Measurements from ENCODE around the gene SLC37A4. TPM values are rescaled to one million over a fixed set of nuclear protein-coding genes. Genes with fewer than 3 reads are reported as not detected.

The SLC37A4 gene
- total and polyA plus RNA-seq, 2 of the 13 experiments (the other 11 are each of a cell fraction or from before 2014, with no cell fraction given), result 43.0 to 56.1 TPM

- TF ChIP-seq HNF1B (CRISPR knock-in tag; IDR thresholded peaks at IDR 0.05), result peak; percentile 98
- 0 out of 2 replicates have a peak, but pooled peaks have one; percentile 57 for TF ChIP-seq ZNF816 (CRISPR knock-in tag; IDR thresholded peaks at IDR 0.05; ENCODE audit: borderline replicate concordance)
- TF ChIP-seq ZNF496 (CRISPR knock-in tag; IDR thresholded peaks at IDR 0.05; ENCODE audit: insufficient replicate concordance), result no peak
- no peak for TF ChIP-seq ZNF101 (CRISPR knock-in tag; IDR thresholded peaks at IDR 0.05; ENCODE audit: borderline replicate concordance, low read depth)
- TF ChIP-seq ZFP82 (CRISPR knock-in tag; IDR thresholded peaks at IDR 0.05; ENCODE audit: borderline replicate concordance), result no peak
- no peak for TF ChIP-seq ZNF790 (CRISPR knock-in tag; IDR thresholded peaks at IDR 0.05; ENCODE audit: borderline replicate concordance)
- no peak for TF ChIP-seq CBX2 (IDR thresholded peaks at IDR 0.05; ENCODE audit: low read depth, low read length)
- no peak for TF ChIP-seq CBX2 (CRISPR knock-in tag; IDR thresholded peaks at IDR 0.05; ENCODE audit: low read depth)
- no peak for TF ChIP-seq NFE2L1 (CRISPR knock-in tag; IDR thresholded peaks at IDR 0.05; ENCODE audit: borderline replicate concordance)
- no peak for TF ChIP-seq RBM39 (IDR thresholded peaks at IDR 0.05; ENCODE audit: low read depth, low read length, poor library complexity, severe bottlenecking)
- no peak for TF ChIP-seq CREB3 (CRISPR knock-in tag; IDR thresholded peaks at IDR 0.05)
- TF ChIP-seq ZNF784 (CRISPR knock-in tag; IDR thresholded peaks at IDR 0.05; ENCODE audit: borderline replicate concordance), result peak; percentile 79; the same call in 1 of the 2 replicates
- TF ChIP-seq ZNF451 (CRISPR knock-in tag; IDR thresholded peaks at IDR 0.05), result 0 out of 2 replicates have a peak, but pooled peaks have one; percentile 15
- TF ChIP-seq ZSCAN5A (CRISPR knock-in tag; IDR thresholded peaks at IDR 0.05; ENCODE audit: borderline replicate concordance), result no peak
- no peak for TF ChIP-seq CBX5 (CRISPR knock-in tag; IDR thresholded peaks at IDR 0.05; ENCODE audit: borderline replicate concordance)
- TF ChIP-seq ZNF629 (CRISPR knock-in tag; conservative IDR thresholded peaks at IDR 0.05), result no peak
- no peak for TF ChIP-seq ZNF782 (CRISPR knock-in tag; IDR thresholded peaks at IDR 0.05; ENCODE audit: borderline replicate concordance)
- no peak for TF ChIP-seq ZBTB7A (CRISPR knock-in tag; IDR thresholded peaks at IDR 0.05)
- TF ChIP-seq KMT2A (CRISPR knock-in tag; IDR thresholded peaks at IDR 0.05), result peak; percentile 51; the same call in 1 of the 2 replicates
- TF ChIP-seq ZNF333 (CRISPR knock-in tag; IDR thresholded peaks at IDR 0.05; ENCODE audit: borderline replicate concordance), result no peak
- TF ChIP-seq RARA (CRISPR knock-in tag; IDR thresholded peaks at IDR 0.05), result no peak
- peak; percentile 41; the same call in 1 of the 2 replicates for TF ChIP-seq ZNF230 (CRISPR knock-in tag; IDR thresholded peaks at IDR 0.05)
- no peak for TF ChIP-seq IKZF1 (IDR thresholded peaks at IDR 0.05)
- TF ChIP-seq ATF5 (CRISPR knock-in tag; IDR thresholded peaks at IDR 0.05; ENCODE audit: low read depth), result no peak
Observed at GRCh38 chr11:119029340-119030028, 1.2 kb downstream of the SLC37A4 start (continued).

Data from HepG2 (cell line).